ENCODE data around the gene GALNT13. TPM values are rescaled to one million over a fixed set of nuclear protein-coding genes. Genes with fewer than 3 reads are reported as not detected.

Gene GALNT13
- total and polyA plus RNA-seq, 4 donors, result not detected

- WGBS, result 75% methylated on average over 2 of the region's 2 CpGs
- H3K27ac ChIP-seq (ENCODE audit: low read depth in 1 of 2, low read length in 2 of 2), result no peak overlapping the region
- no peak for DNase-seq (ENCODE audit: low spot score)
Measured at GRCh38 chr2:154193246-154193645, 321.5 kb downstream of the GALNT13 start.

GRCh38 chr2:154194909-154195643 is 323.4 kb downstream of the GALNT13 start:
- Histone ChIP-seq H3K4me3 (ENCODE audit: low read depth in 1 of 3, low read length in 3 of 3) (no peak overlapping the region), H3K9me3 (ENCODE audit: control insufficient read depth in 4 of 4, low read length in 3 of 4) (no peaks in the 10 kb centered on the region), H3K27ac (ENCODE audit: low read depth in 1 of 2, low read length in 2 of 2) (no peak overlapping the region), H3K27me3 (ENCODE audit: control insufficient read depth in 4 of 4, insufficient read depth in 4 of 4, low read length in 3 of 4) (no peaks in the 10 kb centered on the region), H3K36me3 (ENCODE audit: control insufficient read depth in 4 of 4, insufficient read depth in 3 of 4, low read depth in 1 of 4, low read length in 3 of 4) (no peaks in the 10 kb centered on the region), H3K4me1 (ENCODE audit: control insufficient read depth in 4 of 4, insufficient read depth in 4 of 4, low read length in 3 of 4) (no peaks in the 10 kb centered on the region), H3K9ac (ENCODE audit: low read depth in 1 of 2, low read length in 2 of 2) (no peak overlapping the region)
- WGBS, result 79% methylated on average over 5 of the region's 5 CpGs
- DNase-seq (ENCODE audit: low spot score), result no peak
- TF ChIP-seq REST (IDR thresholded peaks at IDR 0.05), result no peak
- TF ChIP-seq TAF1 (conservative IDR thresholded peaks at IDR 0.05), result no peak
- no peak for TF ChIP-seq SP1 (IDR thresholded peaks at IDR 0.05)
- no peak for TF ChIP-seq FOXA1 (IDR thresholded peaks at IDR 0.05)
- no peak for TF ChIP-seq RXRA (IDR thresholded peaks at IDR 0.05)
- TF ChIP-seq NR2F2 (IDR thresholded peaks at IDR 0.05), result no peak
- no peak for TF ChIP-seq MAX (IDR thresholded peaks at IDR 0.05)
- TF ChIP-seq YY1 (IDR thresholded peaks at IDR 0.05), result no peak
- TF ChIP-seq ZBTB33 (IDR thresholded peaks at IDR 0.05), result no peak
- TF ChIP-seq HNF4G (IDR thresholded peaks at IDR 0.05), result no peak
- TF ChIP-seq ATF3 (IDR thresholded peaks at IDR 0.05), result no peak
- TF ChIP-seq GABPA (IDR thresholded peaks at IDR 0.05 in 1 of 2, conservative IDR thresholded peaks at IDR 0.05 in 1 of 2), result no peak
- TF ChIP-seq CTCF (IDR thresholded peaks at IDR 0.05; ENCODE audit: low read depth, low read length, missing input control), result no peak
- TF ChIP-seq JUND (IDR thresholded peaks at IDR 0.05), result no peak
- TF ChIP-seq FOXA2 (IDR thresholded peaks at IDR 0.05), result no peak
- TF ChIP-seq RAD21 (IDR thresholded peaks at IDR 0.05), result no peak

More at GRCh38 chr2:154193246-154193645, 321.5 kb downstream of the GALNT13 start:
- Histone ChIP-seq H3K9ac (ENCODE audit: low read depth in 1 of 2, low read length in 2 of 2) (no peak overlapping the region), H3K4me1 (ENCODE audit: control insufficient read depth in 4 of 4, insufficient read depth in 4 of 4, low read length in 3 of 4) (no peaks in the 10 kb centered on the region), H3K27me3 (ENCODE audit: control insufficient read depth in 4 of 4, insufficient read depth in 4 of 4, low read length in 3 of 4) (no peaks in the 10 kb centered on the region), H3K4me3 (ENCODE audit: low read depth in 1 of 3, low read length in 3 of 3) (no peak overlapping the region), H3K9me3 (ENCODE audit: control insufficient read depth in 4 of 4, low read length in 3 of 4) (no peaks in the 10 kb centered on the region), H3K36me3 (ENCODE audit: control insufficient read depth in 4 of 4, insufficient read depth in 3 of 4, low read depth in 1 of 4, low read length in 3 of 4) (no peaks in the 10 kb centered on the region)
- TF ChIP-seq ZBTB33 (IDR thresholded peaks at IDR 0.05) (no peak), ATF3 (IDR thresholded peaks at IDR 0.05) (no peak), MAX (IDR thresholded peaks at IDR 0.05) (no peak), HNF4A (conservative IDR thresholded peaks at IDR 0.05) (no peak), FOXA1 (IDR thresholded peaks at IDR 0.05) (no peak), TAF1 (conservative IDR thresholded peaks at IDR 0.05) (no peak), EGR1 (IDR thresholded peaks at IDR 0.05; ENCODE audit: low read depth in 2 of 2) (no peak)

All from liver (tissue), 9 donors.